HL-60/S4 (cell line): ENCODE results near the gene SFTPA2.

Experiments
- in situ Hi-C: fragments of 300-500 bp; cut with MboI; formaldehyde crosslinking; loops from 2 replicates; pipeline ENCODE4 v1.14.3; 2022; ENCODE audit warnings: low sequenced_read_pairs

The SFTPA2 gene

DNA sequence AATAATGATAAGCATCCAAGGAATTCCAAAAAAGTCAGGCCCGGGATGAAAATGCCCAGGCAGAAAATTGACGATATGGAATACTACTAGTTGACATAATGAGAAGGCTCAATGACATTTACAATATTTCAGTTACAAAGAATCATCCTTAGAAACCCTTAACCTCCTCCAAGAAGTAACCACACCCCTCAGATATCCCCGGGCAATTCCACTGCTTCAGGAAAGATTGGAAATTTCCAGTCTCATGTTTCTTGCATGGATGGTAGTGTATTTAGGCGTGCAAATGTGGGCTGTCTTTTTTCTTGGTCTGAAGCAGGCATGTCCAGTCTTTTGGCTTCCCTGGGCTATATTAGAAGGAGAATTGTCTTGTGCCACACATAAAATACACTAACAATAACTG is 42.6 kb downstream of the SFTPA2 start:
- in situ Hi-C loops = loop anchor here (25.0 kb wide), 2 partner anchors 620 to 695 kb away; partner anchors contain the start of genes ANXA11 and PLAC9

GRCh38 chr10:79516532-79517205 is 43.5 kb downstream of the SFTPA2 start:
- in situ Hi-C loops = loop anchor here (25.0 kb wide), 2 partner anchors 621 to 696 kb away; partner anchors contain the start of genes ANXA11 and PLAC9

- in situ Hi-C loops = loop anchor here (25.0 kb wide), 2 partner anchors 625 to 700 kb away; partner anchors contain the start of genes ANXA11 and PLAC9
Measured at GRCh38 chr10:79511891-79512583, 48.2 kb downstream of the SFTPA2 start, which contains the start of gene EIF5AL1. Gene EIF5AL1 (plus strand): TSS chr10:79512533. CDS start chr10:79512650, 117 bp downstream.

- in situ Hi-C loops = loop anchor here (25.0 kb wide), 2 partner anchors 627 to 702 kb away; partner anchors contain the start of genes ANXA11 and PLAC9
Measured at GRCh38 chr10:79509934-79510508, 50.2 kb downstream of the SFTPA2 start.

DNA sequence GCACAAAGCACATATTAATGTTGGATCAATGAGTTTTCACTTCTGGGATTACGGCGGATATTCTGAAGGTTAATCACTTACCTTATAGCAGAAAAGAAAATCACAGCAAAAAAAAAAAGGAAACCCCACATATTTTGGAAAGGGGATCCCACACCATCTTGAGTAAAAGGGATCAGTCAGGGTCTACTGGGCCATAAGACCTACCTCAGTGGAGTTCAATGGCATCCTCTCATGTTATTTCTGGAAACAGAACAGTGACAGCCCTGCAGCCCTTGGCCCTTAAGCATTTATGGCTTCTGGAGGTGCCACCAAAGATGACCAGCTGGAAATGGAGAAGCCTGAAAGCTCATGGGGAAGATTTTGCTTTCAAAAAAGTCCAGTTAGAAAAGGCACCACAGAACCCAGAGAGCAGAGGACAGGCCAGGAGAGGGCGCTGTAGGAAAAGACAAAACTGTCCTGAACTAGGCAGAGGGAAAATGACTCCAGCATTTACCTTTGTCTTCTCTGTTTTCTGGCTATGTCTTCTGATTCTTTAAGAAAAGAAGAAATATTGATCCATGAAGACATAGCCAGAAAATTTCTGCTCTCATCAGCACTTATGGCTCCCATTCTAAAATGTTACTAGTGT is 50.8 kb downstream of the SFTPA2 start:
- in situ Hi-C loops = loop anchor here (25.0 kb wide), 2 partner anchors 628 to 703 kb away; partner anchors contain the start of genes ANXA11 and PLAC9

DNA sequence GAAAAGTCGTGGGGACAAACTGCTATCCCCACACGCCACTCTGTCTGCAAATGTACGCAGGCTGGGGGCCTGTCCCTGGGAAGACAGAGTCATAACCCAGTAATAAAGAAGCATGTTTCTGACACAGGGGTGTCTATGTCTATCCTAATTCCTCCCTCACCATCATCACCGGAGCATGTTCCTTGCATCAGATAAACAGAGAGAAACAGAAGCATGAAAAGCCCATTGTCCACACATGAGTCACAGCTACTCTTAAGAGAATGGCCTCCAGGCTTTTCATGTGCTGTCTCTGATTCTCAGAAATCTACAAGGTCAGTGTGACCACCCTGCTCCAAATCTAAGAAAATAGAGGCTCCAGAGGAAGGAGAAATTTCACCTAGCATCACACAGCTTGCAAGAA is 52.0 kb downstream of the SFTPA2 start:
- in situ Hi-C loops = loop anchor here (25.0 kb wide), 2 partner anchors 629 to 704 kb away; partner anchors contain the start of genes ANXA11 and PLAC9

GRCh38 chr10:79507440-79508167 is 52.6 kb downstream of the SFTPA2 start:
- in situ Hi-C loops = loop anchor here (25.0 kb wide), 2 partner anchors 630 to 705 kb away; partner anchors contain the start of genes ANXA11 and PLAC9
